ENCODE measurements around the gene EEPD1.

Gene EEPD1

DNA sequence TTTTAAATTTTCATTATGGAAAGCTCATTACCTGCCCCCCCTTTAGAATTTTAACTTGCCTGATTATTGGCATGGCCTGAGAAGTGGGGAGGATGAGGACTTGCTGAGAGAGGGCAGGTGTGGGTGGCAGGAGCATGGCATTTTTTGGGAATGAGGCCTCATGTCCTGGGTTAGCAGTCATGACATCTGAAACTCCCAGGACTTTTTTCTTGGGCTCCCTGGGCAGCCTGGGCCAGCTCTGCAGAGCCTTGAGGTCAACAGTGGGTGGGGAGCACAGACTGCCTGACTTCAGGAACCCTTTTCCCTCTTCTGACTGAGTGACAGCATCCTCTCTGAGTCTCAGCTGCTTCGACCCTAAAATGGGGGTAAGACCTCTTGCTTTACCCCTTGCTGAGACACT lies 46.3 kb downstream of the EEPD1 start:
- in situ Hi-C loops (cut with MboI; ENCODE audit: low sequenced_read_pairs, unreplicated experiment), result no loop called here
- TF ChIP-seq CTCF (IDR thresholded peaks at IDR 0.05; ENCODE audit: borderline replicate concordance, control extremely low read depth, extremely low read depth, insufficient read depth, missing control alignments), result no peak
- no peak for DNase-seq (ENCODE audit: low spot score)

GRCh38 chr7:36201122-36201723 lies 48.2 kb downstream of the EEPD1 start:
- DNase-seq (ENCODE audit: low spot score), result no peak
- in situ Hi-C loops (cut with MboI; ENCODE audit: low sequenced_read_pairs, unreplicated experiment), result no loop called here
- TF ChIP-seq CTCF (IDR thresholded peaks at IDR 0.05; ENCODE audit: borderline replicate concordance, control extremely low read depth, extremely low read depth, insufficient read depth, missing control alignments), result no peak

- TF ChIP-seq CTCF (IDR thresholded peaks at IDR 0.05; ENCODE audit: borderline replicate concordance, control extremely low read depth, extremely low read depth, insufficient read depth, missing control alignments), result no peak
- in situ Hi-C loops (cut with MboI; ENCODE audit: low sequenced_read_pairs, unreplicated experiment), result no loop called here
- DNase-seq (ENCODE audit: low spot score), result no peak
Observed at GRCh38 chr7:36202398-36202797, 49.3 kb downstream of the EEPD1 start.

DNA sequence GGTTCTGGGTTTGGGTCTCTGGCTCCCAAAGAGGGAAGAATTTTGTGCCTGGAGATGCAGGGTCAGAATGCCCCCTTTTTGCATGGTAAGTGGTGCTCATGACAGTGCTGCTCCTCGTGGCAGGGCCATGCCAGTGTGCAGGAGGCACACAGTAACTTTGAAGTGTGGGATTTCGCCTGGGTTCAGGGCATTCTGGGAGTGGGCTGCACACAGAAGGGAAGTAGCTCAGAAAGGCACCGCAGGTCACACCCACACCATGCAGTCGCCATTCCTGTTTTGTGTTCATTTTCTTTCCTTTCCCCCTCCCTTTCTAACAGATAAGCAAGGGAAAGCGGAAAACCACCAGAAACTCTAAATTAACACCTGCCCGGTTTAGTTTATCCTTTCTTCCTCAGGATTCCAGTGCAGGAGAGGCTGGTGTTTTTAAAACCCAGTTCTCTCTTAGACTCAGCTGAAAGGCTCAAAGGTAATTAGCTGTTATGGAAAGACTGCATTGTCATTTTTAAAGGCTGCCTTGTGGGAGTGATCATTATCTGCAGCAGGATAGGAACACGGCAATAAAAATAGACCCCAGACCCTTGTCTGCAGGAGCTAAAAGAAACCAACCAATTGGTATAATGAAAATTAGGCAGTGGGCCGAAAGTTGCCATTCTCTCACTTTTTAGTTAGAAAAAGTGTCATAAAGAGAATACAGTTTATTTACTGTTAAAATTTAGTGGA lies 50.2 kb downstream of the EEPD1 start:
- DNase-seq (ENCODE audit: low spot score), result no peak
- in situ Hi-C loops (cut with MboI; ENCODE audit: low sequenced_read_pairs, unreplicated experiment), result no loop called here
- TF ChIP-seq CTCF (IDR thresholded peaks at IDR 0.05; ENCODE audit: borderline replicate concordance, control extremely low read depth, extremely low read depth, insufficient read depth, missing control alignments), result no peak

DNA sequence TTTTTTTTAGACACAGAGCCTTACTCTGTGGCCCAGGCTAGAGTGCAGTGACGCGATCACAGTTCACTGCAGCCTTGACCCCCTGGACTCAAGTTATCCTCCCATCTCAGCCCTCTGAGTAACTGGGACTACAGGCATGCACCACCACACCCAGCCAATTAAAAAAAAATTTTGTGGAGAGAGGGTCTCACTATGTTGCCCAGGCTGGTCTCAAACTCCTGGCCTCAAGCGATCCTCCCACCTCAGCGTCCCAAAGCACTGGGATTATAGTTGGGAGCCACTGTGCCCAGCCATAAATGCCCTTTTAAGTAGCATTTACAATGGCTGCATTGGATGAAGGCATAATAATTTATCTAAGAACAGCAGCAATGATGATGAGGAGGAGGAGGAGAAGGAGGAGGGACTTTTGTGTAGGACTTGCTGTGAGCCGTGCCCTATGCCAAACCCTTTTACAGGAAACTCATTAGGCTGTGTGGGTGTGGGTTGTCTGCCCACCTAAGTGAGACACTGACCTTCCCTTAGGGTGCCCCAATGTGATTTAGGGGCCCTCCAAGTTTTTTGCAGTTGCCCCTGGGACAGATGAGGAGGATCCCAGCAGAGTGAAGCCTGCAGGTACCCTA lies 51.1 kb downstream of the EEPD1 start:
- no peak for TF ChIP-seq CTCF (IDR thresholded peaks at IDR 0.05; ENCODE audit: borderline replicate concordance, control extremely low read depth, extremely low read depth, insufficient read depth, missing control alignments)
- in situ Hi-C loops (cut with MboI; ENCODE audit: low sequenced_read_pairs, unreplicated experiment), result no loop called here
- no peak for DNase-seq (ENCODE audit: low spot score)

- in situ Hi-C loops (cut with MboI; ENCODE audit: low sequenced_read_pairs, unreplicated experiment), result no loop called here
- DNase-seq (ENCODE audit: low spot score), result no peak
- TF ChIP-seq CTCF (IDR thresholded peaks at IDR 0.05; ENCODE audit: borderline replicate concordance, control extremely low read depth, extremely low read depth, insufficient read depth, missing control alignments), result no peak
Observed at GRCh38 chr7:36204929-36205635, 52.0 kb downstream of the EEPD1 start.

All from GM13976 (cell line).